ENCODE measurements around the gene ACAD10.
"Not testable (repeated sequence)": the region's sequence is repeated elsewhere in the genome, so short reads cannot be mapped to it uniquely, and the experiment has no call there.

ACAD10 gene

DNA sequence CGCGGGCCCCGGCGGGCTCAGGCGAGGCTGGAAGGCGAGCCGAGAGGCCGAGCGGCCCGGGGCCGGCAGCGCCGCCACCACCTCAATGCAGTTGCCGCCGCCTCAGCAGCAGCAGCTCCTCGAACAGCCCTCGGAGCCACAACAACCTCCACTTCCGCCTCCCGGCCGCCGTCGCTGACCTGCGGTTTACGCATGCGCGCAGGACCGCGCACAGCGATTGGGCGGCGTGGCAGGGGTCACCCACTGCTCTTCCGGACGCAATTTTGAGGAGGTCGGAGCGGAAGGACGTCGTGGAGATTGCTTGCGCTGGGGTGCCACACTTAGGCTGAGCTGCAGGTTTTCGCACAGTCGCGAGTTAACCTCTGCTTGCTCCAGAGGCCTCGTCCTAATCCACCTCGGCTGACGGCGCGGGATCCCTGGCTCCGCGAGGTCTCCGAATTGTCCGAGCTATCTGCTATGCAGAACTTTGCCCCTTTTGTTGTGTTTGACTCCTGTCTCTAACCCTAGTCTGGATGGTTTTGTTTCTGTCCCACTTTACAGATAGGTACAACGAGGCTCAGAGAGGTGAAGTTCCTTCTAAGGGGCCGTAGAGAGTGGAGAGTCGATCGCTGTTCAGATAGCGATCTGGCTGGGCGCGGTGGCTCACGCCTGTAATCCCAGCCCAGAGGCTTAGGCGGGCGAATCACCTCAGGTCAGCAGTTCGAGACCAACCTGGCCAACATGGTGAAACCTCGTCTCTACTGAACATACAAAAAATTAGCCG is at the start of gene ACAD10, which contains the start of gene BRAP:
Gene ACAD10 (plus strand): TSS at position 243 of the 763 bp plus-strand sequence. CDS start 6,657 bp downstream, outside the sequence.
Gene BRAP (minus strand): TSS at position 146 of the 763 bp plus-strand sequence. CDS start 164 bp downstream, outside the sequence.
- peak; percentile 44 to 98 (median 85) for DNase-seq

DNA sequence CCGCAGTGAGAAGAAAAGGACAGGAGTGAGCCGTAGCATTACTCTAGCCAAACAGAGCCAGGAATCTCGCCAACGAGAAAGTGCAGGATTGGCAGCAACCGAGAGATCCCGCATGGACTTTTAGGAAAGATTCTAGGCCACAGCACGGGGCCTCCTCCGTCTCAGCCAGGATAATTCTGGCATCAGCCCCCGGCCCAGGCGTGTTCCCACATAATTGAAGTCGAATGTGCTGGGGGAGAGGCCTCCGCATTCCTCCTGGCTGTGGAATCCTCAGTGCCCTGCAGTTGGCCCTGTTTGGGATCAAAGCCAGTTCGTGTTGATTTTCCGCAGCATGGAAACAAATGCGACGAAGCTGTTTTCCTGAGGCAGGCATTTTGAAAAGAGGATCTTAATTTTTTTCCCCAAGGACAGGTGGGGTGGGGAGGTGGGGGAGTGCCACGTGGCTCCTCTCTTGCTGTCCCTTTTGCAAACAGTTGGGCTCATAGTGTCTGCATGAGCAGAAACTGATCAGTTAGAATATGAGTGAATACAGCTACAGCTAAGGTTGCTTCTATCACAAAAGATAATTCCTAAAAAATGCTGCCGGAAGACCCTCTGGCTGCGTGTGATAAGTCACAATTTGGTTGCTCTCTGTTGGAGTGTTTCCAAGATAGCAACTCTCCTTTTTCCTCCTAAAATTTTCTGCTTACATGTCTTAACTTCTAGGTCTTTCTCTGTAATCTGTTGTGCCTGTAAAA is 49.5 kb upstream of the ACAD10 start:
- DNase-seq: peak in 37 of 51 donors; percentile 9 to 75 (median 47)

DNA sequence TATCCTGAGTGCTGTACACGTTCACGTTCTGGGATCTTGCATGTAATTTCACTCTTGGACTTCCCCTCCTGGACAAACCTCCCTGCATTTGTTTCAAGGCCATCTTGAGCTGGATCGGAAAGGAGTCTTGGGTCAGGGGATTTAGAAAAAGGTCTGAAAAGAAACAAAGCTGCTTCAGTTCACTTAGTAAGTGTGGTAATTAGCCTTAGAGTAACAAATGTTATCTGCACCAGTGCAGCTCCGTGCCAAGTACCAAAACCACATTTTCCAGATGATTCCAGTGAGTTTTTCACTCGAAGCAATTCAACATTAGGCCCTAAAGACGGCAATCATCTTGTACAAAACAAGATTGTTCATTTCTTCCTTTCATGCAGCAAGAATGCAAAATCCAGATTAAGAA is 47.3 kb upstream of the ACAD10 start:
- DNase-seq: peak in 1 of 51 donors; percentile 5

DNA sequence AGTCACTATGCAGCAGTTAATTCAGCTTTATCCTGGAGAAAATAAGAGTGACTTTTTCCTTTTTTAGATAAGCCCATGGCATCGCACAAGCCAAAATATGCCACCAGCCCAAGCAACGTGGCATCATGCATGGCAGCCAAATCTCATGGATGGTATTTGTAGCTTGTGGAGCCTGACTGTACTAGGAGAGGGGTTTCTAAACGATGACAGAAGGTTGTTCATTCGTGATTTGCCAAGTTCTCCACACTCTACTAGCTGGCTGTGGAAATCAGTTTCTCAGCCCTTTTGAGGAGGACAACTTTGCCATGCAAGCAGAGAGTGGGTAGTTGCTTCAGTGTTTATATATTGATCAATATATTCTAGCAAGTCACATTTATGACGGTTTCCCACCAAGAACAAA is 45.3 kb upstream of the ACAD10 start:
- peak in 1 of 51 donors; percentile 9 for DNase-seq

DNA sequence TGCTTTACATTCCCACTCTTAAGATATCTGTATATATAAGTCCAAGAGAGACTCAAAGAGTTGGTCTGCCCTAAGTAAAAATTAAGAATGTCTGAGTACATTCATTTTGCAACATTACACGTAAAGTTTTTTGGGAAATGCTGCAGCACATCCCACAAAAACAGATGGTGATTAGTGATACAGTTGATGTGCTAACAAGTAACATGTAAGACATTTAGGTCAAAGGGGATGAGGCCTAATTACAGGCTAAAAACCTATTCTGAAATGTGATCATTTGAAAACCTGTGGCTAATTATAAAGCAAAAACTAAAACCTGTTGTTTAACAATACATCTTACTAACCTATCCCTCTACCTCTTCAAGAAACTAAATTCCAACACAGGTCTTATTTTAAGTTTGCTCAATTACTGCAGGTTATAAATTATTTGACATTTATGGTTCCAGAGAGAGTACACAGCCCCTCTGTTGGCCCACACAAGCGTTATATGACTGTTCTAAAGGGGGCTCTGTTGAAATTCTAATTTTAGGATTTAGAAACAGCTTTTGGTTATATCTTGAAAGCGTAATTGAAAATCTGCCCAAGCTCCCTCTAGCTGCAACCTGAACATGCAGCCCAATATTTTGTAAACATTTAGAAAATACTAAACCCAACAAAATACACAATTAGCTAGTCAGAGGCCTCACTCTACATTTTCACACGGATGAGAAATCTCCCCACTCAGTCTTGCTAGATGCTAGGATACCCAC is 43.0 kb upstream of the ACAD10 start:
- no peak for DNase-seq

DNA sequence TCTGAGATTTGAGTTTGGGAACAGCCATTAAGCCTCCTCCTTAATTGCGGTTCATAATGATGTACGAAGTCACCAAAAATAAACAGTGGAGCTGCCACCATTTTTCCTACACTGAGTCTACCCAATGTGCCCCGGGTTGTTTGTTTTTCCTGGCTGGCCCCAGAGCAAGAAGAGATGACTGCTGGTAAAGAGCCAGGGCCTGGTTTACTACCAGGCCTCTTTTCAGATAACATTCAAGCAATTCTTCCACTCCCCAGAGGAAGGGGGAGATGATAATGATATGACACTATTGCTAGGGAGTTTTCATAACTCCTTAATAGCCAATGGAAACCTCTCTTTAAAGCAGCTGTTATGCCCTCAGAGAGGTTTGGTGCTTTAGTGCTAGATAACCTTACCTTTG is 42.4 kb upstream of the ACAD10 start:
- DNase-seq: peak in 4 of 51 donors; percentile 4 to 20 (median 16)

DNA sequence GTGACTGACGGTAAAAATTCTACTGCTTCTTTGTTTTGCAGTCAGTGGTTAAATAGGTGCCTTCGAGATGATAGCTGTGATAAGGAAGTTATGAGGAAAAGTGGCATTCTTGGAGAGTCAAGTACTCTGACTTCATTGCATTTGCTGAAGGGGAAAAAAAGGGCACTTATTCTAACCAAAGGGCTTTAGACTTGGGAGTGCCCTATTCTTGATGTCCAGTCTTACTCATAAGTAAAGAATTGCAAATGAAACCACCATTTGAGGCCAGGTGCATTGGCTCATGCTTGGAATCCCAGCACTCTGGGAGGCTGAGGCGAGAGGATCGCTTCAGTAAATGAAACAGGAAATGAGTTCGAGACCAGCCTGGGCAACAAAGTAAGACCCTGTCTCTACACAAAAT is 40.4 kb upstream of the ACAD10 start:
- no peak for DNase-seq

DNA sequence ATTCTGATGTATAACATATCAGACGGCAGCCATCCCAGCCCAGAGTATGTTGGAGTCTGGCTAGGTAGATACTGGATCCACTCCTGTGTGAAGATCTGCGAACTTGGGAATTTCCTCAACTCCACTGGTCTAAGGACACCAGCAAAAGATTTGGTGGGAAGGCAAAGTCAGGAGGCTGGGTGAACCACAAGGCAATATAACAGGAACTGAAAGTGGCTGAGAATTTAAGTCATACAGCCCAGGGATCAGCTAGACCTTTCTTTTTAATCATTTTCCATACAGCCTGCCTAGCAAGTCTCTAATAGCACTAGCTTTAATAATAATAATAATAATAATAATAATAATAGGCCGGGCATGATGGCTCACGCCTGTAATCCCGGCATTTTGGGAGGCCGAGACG is 34.9 kb upstream of the ACAD10 start:
- DNase-seq: no peak

DNA sequence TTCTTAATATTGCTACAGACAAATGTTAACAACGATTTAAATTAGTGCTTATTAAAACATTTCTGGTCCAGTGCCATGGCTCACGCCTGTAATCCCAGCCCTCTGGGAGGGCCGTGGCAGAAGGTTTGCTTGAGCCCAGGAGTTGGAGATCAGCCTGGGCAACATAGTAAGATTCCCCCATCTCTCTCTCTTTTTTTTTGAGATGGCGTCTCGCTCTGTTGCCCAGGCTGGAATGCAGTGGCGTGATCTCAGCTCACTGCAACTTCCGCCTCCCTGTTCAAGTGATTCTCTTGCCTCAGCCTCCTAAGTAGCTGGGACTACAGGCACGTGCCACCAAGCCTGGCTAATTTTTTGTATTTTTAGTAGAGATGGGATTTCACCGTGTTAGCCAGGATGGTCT is 33.3 kb upstream of the ACAD10 start:
- DNase-seq: not testable (repeated sequence)

DNA sequence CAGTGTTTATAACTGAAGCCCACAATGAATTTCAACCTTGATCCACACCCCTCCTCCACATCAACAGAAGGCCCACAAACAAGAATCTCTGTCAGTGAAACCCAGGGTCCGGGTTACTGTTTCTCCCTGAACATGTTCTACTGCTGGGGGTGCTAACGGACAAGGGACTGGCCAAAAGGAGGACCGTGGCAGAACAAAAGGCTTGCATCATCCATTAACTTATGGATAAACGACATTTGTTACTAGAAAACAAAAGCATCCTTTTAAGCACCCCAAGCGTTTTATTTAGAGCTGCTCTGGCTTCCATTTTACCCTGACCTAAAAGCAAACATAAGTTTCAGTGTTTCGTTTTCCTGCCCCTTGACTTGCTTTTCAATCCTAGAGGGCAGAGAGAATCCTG is 32.3 kb upstream of the ACAD10 start:
- DNase-seq: peak in 7 of 51 donors; percentile 9 to 37 (median 20)

DNA sequence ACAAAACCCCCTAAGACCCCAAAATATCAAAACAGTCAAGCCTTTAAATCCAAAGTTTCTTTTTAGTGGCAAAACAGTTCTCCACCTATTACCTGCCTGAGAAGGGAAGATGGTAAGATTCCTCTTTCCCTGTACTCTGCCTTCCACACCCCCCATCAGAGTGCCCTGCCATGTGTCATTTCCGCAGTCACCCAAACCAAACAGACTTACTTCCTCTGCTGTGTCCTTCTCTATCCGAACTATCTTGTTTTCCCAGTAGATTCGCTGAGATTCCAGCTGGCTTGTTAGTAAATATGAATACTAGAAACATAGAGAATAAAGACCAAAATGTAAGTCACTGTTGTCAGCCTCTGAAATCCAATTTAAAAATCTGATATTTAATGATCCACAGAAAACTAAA is 30.5 kb upstream of the ACAD10 start:
- no peak for DNase-seq

DNA sequence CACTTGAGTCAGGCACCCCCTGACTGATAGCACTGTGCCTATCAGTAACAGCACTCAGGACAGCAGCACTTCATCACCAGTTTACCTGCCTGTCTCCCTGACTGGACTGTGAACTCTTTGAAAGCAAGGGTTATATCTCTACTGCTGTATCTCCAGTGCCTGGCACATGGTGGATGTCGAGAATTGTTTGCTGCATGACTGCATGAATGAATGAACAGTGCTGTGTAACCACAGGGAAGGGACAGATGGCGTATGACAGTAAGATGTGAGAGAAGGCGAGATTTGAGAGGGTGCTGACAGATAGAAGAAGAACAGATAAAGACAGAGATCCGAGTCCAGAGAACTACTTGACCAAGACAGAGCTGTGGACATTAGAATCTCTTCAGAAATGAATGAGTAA is 29.8 kb upstream of the ACAD10 start:
- no peak for DNase-seq

DNA sequence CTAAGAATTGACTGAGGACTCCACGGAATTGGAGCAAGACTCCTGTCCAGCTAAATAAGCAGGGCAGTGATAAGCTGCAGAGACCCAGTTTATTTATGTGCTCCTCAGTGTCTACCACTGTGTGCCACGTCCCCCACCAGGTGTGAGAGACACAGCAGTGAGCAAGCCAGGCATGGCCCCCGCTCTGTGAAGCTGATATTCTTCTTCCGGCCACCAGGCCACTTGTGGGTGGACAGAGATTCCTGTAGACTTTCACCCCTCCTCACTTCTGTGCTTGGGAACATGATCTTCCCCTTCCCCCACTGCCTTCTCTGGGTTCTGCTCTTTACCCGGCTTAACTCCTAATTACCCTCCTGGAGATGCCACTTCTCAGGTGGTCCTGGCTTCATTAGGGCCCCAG is 21.4 kb upstream of the ACAD10 start:
- no peak for DNase-seq

DNA sequence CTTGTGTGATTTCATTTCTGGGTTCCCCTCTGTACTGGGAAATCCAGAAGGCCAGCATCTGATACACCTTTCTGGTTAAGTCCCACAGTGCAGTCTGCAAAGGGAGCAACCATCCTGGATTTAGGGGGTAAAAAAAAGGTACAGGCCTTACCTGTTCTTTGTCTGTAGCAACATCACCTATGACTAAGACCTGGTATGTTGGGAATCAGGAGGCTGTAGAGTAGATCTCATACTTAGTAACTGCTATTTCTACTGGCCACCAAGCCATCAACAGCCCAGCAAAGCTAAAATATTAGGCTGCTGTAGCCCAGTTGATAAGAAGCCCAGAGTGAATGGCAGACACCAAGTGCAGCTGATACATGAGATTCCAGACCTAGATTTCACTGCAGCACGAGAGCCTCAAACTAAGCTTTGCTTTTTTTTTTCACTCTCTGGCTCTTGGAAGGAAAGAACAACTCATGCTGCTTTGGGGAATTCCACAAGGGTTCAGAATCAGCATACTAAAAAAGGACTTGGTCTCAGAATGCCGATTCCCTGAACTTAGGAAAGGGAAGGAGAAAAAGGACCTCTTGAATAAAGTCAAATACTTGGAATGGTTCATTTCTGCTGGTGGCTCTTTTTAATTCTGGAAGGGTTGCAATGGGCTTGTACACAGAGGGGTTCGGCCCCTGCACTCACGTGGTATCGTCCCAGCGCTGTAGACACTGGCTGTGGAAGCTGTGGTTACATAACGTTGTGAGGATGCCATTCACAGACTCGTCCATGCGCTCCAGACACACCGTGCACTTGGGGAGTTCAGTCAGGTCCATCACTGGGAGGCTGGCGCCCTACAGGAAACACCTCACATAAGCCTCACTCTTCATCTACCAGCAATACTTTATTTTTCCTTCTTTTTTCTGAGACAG is 20.6 kb upstream of the ACAD10 start:
- peak in 33 of 51 donors; percentile 1 to 79 (median 38) for DNase-seq

DNA sequence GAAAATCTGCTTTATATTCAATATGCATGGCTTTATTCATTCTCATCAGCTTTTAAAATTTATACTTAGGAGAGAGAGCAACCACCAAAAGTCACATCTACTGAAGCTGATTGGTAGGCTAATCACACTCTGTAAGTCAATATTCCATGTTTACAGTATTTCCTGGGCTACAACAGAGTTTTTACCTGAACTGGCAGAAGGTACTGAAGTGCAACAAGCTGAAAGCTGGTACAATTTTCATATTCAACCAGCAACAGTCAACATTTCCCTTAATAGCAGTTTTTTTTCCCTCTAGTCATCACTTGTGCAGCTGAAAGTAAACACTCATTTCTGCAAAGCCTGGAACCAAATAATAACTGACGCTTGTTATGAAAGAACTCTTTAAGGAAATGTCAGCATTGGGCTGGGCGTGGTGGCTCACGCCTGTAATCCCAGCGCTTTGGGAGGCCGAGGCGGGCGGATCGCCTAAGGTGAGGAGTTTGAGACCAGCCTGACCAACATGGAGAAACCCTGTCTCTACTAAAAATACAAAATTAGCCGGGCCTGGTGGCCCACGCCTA is 13.0 kb upstream of the ACAD10 start:
- no peak for DNase-seq

DNA sequence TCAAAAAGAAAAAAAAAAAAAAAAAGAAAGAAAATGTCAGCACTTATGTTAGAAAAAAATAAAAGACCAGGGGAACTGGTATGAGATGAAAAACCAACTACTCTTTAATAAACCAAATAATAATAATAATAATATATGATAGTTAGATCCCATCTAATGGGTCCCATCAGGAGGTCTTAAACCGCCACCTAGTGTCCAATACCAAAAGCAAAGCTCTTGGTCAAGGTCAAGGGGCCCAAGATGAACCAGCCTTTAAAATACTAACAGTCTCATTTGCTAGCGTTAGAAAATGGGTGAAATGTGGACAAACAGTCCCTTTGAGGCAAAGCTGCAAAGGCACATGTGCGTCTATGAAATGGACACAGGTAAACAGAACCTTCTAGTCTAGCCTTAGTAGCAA is 12.3 kb upstream of the ACAD10 start:
- peak in 2 of 51 donors; percentile 7 to 9 for DNase-seq

DNA sequence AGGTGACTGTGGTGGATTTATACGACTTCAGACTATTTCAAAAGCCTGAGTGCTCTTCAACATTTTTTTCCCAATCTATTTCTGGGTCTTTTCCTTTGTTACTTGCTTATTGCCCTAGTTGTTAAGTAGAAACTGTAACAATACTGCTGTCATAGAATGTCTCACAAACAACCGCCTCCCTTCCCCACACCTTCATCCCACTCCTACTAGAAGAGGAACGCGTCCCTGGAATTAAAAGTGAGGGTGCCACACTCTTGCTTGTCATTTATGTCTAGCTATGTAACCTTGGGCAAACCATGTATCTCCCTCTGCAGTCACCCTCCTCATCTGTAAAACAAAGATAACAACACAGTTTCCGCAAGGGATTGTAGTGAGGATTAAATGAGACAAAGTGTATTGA is 8.7 kb upstream of the ACAD10 start:
- peak in 1 of 51 donors; percentile 6 for DNase-seq

DNA sequence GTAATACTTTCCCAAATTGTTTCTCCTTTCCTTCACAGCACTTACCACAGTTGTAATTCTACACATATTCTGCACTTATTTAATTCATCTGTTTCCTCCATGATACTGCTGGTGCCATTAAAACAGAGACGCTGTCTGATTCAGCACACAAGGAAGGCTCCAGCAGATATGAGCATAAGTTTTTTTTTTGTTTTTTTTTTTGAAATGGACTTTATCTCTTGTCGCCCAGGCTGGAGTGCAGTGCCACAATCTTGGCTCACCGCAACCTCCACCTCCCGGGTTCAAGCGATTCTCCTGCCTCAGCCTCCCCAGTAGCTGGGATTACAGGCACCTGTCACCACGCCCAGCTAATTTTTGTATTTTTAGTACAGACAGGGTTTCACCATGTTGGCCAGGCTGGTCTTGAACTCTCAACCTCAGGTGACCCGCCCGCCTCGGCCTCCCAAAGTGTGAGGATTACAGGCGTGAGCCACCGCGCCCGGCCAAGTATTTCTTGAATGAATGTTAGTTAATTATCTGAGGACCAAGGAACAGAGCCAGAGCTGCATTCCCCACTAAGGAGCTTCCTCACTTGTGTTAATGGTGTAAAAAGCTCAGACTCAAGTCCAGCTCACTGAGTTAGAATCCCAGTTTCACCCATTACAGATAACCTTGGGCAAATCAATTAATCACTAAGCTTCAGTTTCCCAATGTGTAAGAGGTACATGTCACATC is 1.2 kb upstream of the ACAD10 start:
- not testable (repeated sequence) for DNase-seq

DNA sequence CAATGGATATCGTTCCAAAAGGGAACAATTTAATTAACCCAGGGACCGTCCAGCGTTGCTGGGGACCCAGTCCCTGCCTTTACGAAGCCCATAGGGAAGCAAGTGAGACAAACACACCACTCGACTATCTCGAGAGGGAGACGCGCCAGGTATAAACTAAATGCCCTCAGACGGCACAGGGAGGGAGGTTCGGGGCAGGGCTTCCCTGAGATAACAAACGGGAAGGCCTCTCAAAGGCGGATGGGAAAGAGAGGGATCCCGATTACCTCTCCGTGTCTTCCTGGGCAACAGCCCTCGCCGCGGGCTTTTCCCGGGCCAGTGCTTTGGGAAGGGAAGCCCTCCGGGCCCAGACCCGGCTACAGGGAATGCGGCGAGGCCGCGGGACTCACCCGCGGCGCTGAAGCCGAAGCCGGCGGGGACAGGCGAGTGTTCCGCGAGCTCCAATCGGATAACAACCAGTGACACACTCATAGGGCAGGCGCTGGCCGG is 487 bp upstream of the ACAD10 start:
- peak in 2 of 51 donors; percentile 40 to 42 for DNase-seq

Measured in hypothalamus (tissue), 51 donors.